GM21528 (cell line): ENCODE data around the gene CRYBB2.
"Not testable (repeated sequence)": the region's sequence is repeated elsewhere in the genome, so short reads cannot be mapped to it uniquely, and the experiment has no call there.

ENCODE experiments used
- ATAC-seq: cut with Tn5 transposase; IDR thresholded peaks from one replicate; pipeline ENCODE4 v1.9.1; 2021; ENCODE audit warnings: mild to moderate bottlenecking, moderate library complexity; ENCODE audit not compliant: unreplicated experiment, low FRiP score

Gene CRYBB2

GRCh38 chr22:25230760-25231159, 11.3 kb downstream of the CRYBB2 start:
- not testable (repeated sequence) for ATAC-seq

GRCh38 chr22:25232301-25232700, 12.9 kb downstream of the CRYBB2 start:
- ATAC-seq, result no peak

GRCh38 chr22:25233706-25234105, 14.3 kb downstream of the CRYBB2 start:
- ATAC-seq, result not testable (repeated sequence)

GRCh38 chr22:25235547-25236290, 16.3 kb downstream of the CRYBB2 start:
- ATAC-seq, result no peak

GRCh38 chr22:25236417-25236816, 17.0 kb downstream of the CRYBB2 start:
- no peak for ATAC-seq

GRCh38 chr22:25237503-25237902, 18.1 kb downstream of the CRYBB2 start:
- no peak for ATAC-seq

GRCh38 chr22:25238058-25238457, 18.6 kb downstream of the CRYBB2 start:
- not testable (repeated sequence) for ATAC-seq

GRCh38 chr22:25255169-25255568, 35.7 kb downstream of the CRYBB2 start:
- not testable (repeated sequence) for ATAC-seq

- ATAC-seq, result not testable (repeated sequence)
Observed at GRCh38 chr22:25267567-25267966, 48.1 kb downstream of the CRYBB2 start.

- not testable (repeated sequence) for ATAC-seq
Observed at GRCh38 chr22:25268902-25269301, 49.5 kb downstream of the CRYBB2 start.

GRCh38 chr22:25270061-25270460, 50.6 kb downstream of the CRYBB2 start:
- not testable (repeated sequence) for ATAC-seq

GRCh38 chr22:25273231-25273630, 53.8 kb downstream of the CRYBB2 start:
- not testable (repeated sequence) for ATAC-seq

GRCh38 chr22:25273928-25274327, 54.5 kb downstream of the CRYBB2 start:
- ATAC-seq, result not testable (repeated sequence)

- not testable (repeated sequence) for ATAC-seq
Observed at GRCh38 chr22:25280118-25280517, 60.7 kb downstream of the CRYBB2 start.
